Neural progenitor cell (in vitro differentiated cells): ENCODE data around the gene TXNDC17.

Experiments
- CTCF ChIP-seq: fragments of 200-600 bp; sonication (generic); IDR thresholded peaks from 2 replicates; pipeline ENCODE4 v1.5.1; 2017; ENCODE audit warnings: antibody characterized with exemption, mild to moderate bottlenecking
- EZH2 ChIP-seq: fragments of 200-600 bp; sonication (generic); IDR thresholded peaks from 2 replicates; pipeline ENCODE4 v1.6.1; 2017; ENCODE audit warnings: antibody characterized with exemption, mild to moderate bottlenecking, moderate library complexity

- TF ChIP-seq CTCF, result no peak
- no peak for TF ChIP-seq EZH2
These were observed 10.6 kb downstream of the TXNDC17 start, which contains the start of the genes C17orf100 and MED31 for GRCh38 chr17:6651354-6651918.
